Neuronal stem cell (in vitro differentiated cells): ENCODE results near the gene SLC9A5.

Source experiments
- DNase-seq: peaks from one replicate; pipeline ENCODE4 v3.0.0-alpha.2; 2013; ENCODE audit warnings: low spot score
- H2AFZ ChIP-seq: one replicate; pipeline ENCODE4 v1.6.1; 2013; ENCODE audit warnings: mild to moderate bottlenecking, low read length, inconsistent platforms
- H2AK5ac ChIP-seq: 2 replicates; pipeline ENCODE4 v1.6.1; 2013; ENCODE audit warnings: low read depth, mild to moderate bottlenecking, inconsistent platforms, low read length, moderate library complexity, mixed read lengths
- H2BK120ac ChIP-seq: 2 replicates; pipeline ENCODE4 v1.6.1; 2013; ENCODE audit warnings: low read depth, mild to moderate bottlenecking, inconsistent platforms, low read length, moderate library complexity, mixed read lengths
- H2BK12ac ChIP-seq: one replicate; pipeline ENCODE4 v1.6.1; 2013; ENCODE audit warnings: low read length, inconsistent platforms
- H2BK15ac ChIP-seq: 2 replicates; pipeline ENCODE4 v1.6.1; 2013; ENCODE audit warnings: mild to moderate bottlenecking, low read length, inconsistent platforms, mixed read lengths
- H2BK5ac ChIP-seq: one replicate; pipeline ENCODE4 v1.6.1; 2013; ENCODE audit warnings: inconsistent platforms, mild to moderate bottlenecking, low read length, moderate library complexity
- H3K14ac ChIP-seq: one replicate; pipeline ENCODE4 v1.6.1; 2013; ENCODE audit warnings: low read length, inconsistent platforms
- H3K18ac ChIP-seq: 2 replicates; pipeline ENCODE4 v1.6.1; 2013; ENCODE audit warnings: low read length, inconsistent platforms
- H3K23ac ChIP-seq: 2 replicates; pipeline ENCODE4 v1.6.1; 2013; ENCODE audit warnings: low read depth, mild to moderate bottlenecking, mixed read lengths, low read length, inconsistent platforms; ENCODE audit not compliant: poor library complexity
- H3K27ac ChIP-seq: replicated peaks from 3 replicates; pipeline ENCODE4 v1.5.1; 2013; ENCODE audit warnings: low read length, inconsistent platforms
- H3K27me3 ChIP-seq, 3 experiments: 2 replicates each; pipeline ENCODE4 v1.6.1; 2013; ENCODE audit warnings: low read length in 3 of 3, mild to moderate bottlenecking in 2 of 3, inconsistent platforms in 1 of 3, low read depth in 1 of 3, mixed read lengths in 1 of 3, moderate library complexity in 1 of 3; ENCODE audit not compliant: control insufficient read depth in 3 of 3, insufficient read depth in 3 of 3
- H3K36me3 ChIP-seq, 2 donors: replicated peaks in 1 of 2; 2 replicates each; pipeline ENCODE4 v1.6.1; 2013; ENCODE audit warnings: low read length in 2 of 2; ENCODE audit not compliant: control insufficient read depth in 2 of 2, insufficient read depth in 2 of 2
- H3K4ac ChIP-seq: 2 replicates; pipeline ENCODE4 v1.6.1; 2013; ENCODE audit warnings: inconsistent platforms, mild to moderate bottlenecking, low read length, moderate library complexity
- H3K4me1 ChIP-seq, 2 donors: 1 replicate in 1 of 2; 2 replicates in 1 of 2; pipeline ENCODE4 v1.6.1; 2013; ENCODE audit warnings: low read length in 2 of 2, low read depth in 1 of 2; ENCODE audit not compliant: control insufficient read depth in 2 of 2, insufficient read depth in 1 of 2
- H3K4me2 ChIP-seq: one replicate; pipeline ENCODE4 v1.6.1; 2013; ENCODE audit warnings: mild to moderate bottlenecking, low read length, inconsistent platforms; ENCODE audit not compliant: insufficient read depth, poor library complexity, severe bottlenecking
- H3K4me3 ChIP-seq, 2 donors: 2 replicates each; pipeline ENCODE4 v1.5.1; 2013; ENCODE audit warnings: low read length in 2 of 2, mild to moderate bottlenecking in 2 of 2, inconsistent platforms in 1 of 2, moderate library complexity in 1 of 2
- H3K79me1 ChIP-seq: one replicate; pipeline ENCODE4 v1.6.1; 2013; ENCODE audit warnings: low read depth, mild to moderate bottlenecking, inconsistent platforms, low read length, moderate library complexity
- H3K9ac ChIP-seq: one replicate; pipeline ENCODE4 v1.6.1; 2013; ENCODE audit warnings: mild to moderate bottlenecking, low read depth, low read length, inconsistent platforms; ENCODE audit not compliant: poor library complexity
- H3K9me3 ChIP-seq, 2 donors: replicated peaks in 1 of 2; 2 replicates each; pipeline versions ENCODE3 to v1.6.1; 2013; ENCODE audit warnings: low read length in 2 of 2, mild to moderate bottlenecking in 2 of 2, inconsistent platforms in 1 of 2, low read depth in 1 of 2, mixed read lengths in 1 of 2, moderate library complexity in 1 of 2; ENCODE audit not compliant: control insufficient read depth in 2 of 2, insufficient read depth in 1 of 2
- H4K8ac ChIP-seq: one replicate; pipeline ENCODE4 v1.6.1; 2013; ENCODE audit warnings: low read depth, mild to moderate bottlenecking, inconsistent platforms, low read length, moderate library complexity
- H4K91ac ChIP-seq: one replicate; pipeline ENCODE4 v1.6.1; 2013; ENCODE audit warnings: low read length, low read depth, mild to moderate bottlenecking, inconsistent platforms; ENCODE audit not compliant: poor library complexity
- WGBS, 2 donors: extraction: QIAGEN DNeasy Blood & Tissue Kit; methylation state at CpG; one replicate each; pipeline ENCODE4 v1.1.7; 2013; ENCODE audit warnings: missing lambda C conversion rate in 2 of 2, mixed read lengths in 1 of 2; ENCODE audit not compliant: insufficient read length in 2 of 2, insufficient replicate concordance in 1 of 2; ENCODE audit errors: extremely low coverage in 2 of 2; 5-methylcytosine and 5-hydroxymethylcytosine counted together

SLC9A5 gene

DNA sequence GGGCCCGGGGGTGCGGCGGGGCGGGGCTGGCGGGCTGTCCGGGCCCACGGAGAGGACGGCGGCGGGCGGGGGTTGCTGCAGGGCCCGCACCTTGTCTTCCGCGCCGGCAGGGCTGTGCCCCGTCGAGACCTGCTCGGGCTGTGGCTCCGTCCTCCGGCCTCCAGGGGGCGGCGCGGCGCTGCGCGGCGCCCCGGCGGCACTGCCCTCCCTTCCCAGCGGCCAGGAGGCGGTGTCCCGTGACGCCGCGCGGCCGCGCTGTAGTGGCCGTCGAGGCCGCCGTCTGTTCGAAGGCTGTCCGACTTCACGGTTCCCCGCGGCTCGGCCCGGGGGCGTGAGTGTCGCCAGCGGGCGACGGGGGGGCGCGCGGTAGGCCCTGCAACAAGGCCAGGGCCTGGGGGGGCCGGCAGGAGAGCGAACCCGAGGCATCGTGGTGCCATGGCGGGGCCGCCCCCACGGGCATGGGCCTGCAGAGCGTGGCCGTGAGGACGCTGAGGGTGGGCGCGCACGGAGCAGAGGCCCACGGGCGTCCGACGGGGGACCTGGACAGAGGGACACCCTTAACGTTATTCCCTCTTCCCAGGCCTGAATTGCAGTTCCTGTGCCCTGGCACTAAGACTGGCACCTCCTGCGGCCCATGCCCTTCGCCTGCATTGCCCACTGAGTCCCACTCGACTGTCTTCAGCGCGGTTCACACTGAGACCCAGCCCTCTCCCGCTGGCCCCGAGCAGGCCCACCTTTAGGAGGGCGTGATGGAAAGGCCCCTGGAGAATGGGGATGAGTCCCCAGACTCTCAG lies 30.7 kb downstream of the SLC9A5 start, which contains the start of gene PLEKHG4:
PLEKHG4 (plus strand) TSS at position 237 of the 794 bp plus-strand sequence; CDS start at position 750, 513 bp downstream.
- peak within 1 kb of the TSS; percentile 80 for H3K23ac ChIP-seq
- peaks cover 0 to 66% (median 11%) of the 10 kb centered on the region in 3 experiments for H3K27me3 ChIP-seq
- H3K14ac ChIP-seq: peak within 1 kb of the TSS; percentile 98

GRCh38 chr16:67280090-67281015 lies 31.6 kb downstream of the SLC9A5 start:
- peak overlapping the region; percentile 77 for H2AK5ac ChIP-seq
- peak overlapping the region; percentile 30 for H2BK12ac ChIP-seq
- no peak overlapping the region for H3K14ac ChIP-seq
- no peak overlapping the region for H4K8ac ChIP-seq
- peak overlapping the region; percentile 53 for H2BK15ac ChIP-seq
- peak overlapping the region; percentile 15 for H3K9ac ChIP-seq
- peak overlapping the region; percentile 53 for H3K23ac ChIP-seq
- no peaks in the 10 kb centered on the region for H3K36me3 ChIP-seq
- no peaks in the 10 kb centered on the region for H3K4me1 ChIP-seq
- peak overlapping the region; percentile 32 for H3K18ac ChIP-seq
- H3K4me3 ChIP-seq: no peak overlapping the region
- H3K79me1 ChIP-seq: no peaks in the 10 kb centered on the region
- DNase-seq: no peak
- peak overlapping the region; percentile 85 for H4K91ac ChIP-seq
- no peak overlapping the region for H2AFZ ChIP-seq
- peaks cover 0 to 73% (median 11%) of the 10 kb centered on the region in 3 experiments for H3K27me3 ChIP-seq
- no peak overlapping the region for H3K27ac ChIP-seq
- no CpG with 5 or more reads among the region's 15 CpGs for WGBS, 2 donors
- peak overlapping the region; percentile 80 for H2BK5ac ChIP-seq
- H2BK120ac ChIP-seq: no peak overlapping the region
- no peak overlapping the region for H3K4me2 ChIP-seq
- H3K9me3 ChIP-seq: no peaks in the 10 kb centered on the region
- no peak overlapping the region for H3K4ac ChIP-seq

More for the DNA sequence above, 30.7 kb downstream of the SLC9A5 start, which contains the start of gene PLEKHG4:
- Histone ChIP-seq H3K79me1 (no peaks in the 10 kb centered on the region), H2BK15ac (peak within 1 kb of the TSS; percentile 53), H2AK5ac (peak within 1 kb of the TSS; percentile 77), H2BK120ac (no peak within 1 kb of the TSS), H3K4me2 (peak within 1 kb of the TSS; percentile 54), H2BK5ac (peak within 1 kb of the TSS; percentile 80), H3K4ac (peak within 1 kb of the TSS; percentile 53), H3K4me1 (no peaks in the 10 kb centered on the region), H4K8ac (peak within 1 kb of the TSS; percentile 96), H2AFZ (peak within 1 kb of the TSS; percentile 82), H4K91ac (peak within 1 kb of the TSS; percentile 85), H3K9ac (peak within 1 kb of the TSS; percentile 75), H3K27ac (no peak within 1 kb of the TSS), H3K9me3 (no peaks in the 10 kb centered on the region), H2BK12ac (peak within 1 kb of the TSS; percentile 36), H3K4me3 (peak within 1 kb of the TSS; percentile 23 to 76), H3K36me3 (no peaks in the 10 kb centered on the region), H3K18ac (peak within 1 kb of the TSS; percentile 98)
- no CpG with 5 or more reads among the region's 83 CpGs for WGBS, 2 donors
- peak; percentile 58 for DNase-seq

DNA sequence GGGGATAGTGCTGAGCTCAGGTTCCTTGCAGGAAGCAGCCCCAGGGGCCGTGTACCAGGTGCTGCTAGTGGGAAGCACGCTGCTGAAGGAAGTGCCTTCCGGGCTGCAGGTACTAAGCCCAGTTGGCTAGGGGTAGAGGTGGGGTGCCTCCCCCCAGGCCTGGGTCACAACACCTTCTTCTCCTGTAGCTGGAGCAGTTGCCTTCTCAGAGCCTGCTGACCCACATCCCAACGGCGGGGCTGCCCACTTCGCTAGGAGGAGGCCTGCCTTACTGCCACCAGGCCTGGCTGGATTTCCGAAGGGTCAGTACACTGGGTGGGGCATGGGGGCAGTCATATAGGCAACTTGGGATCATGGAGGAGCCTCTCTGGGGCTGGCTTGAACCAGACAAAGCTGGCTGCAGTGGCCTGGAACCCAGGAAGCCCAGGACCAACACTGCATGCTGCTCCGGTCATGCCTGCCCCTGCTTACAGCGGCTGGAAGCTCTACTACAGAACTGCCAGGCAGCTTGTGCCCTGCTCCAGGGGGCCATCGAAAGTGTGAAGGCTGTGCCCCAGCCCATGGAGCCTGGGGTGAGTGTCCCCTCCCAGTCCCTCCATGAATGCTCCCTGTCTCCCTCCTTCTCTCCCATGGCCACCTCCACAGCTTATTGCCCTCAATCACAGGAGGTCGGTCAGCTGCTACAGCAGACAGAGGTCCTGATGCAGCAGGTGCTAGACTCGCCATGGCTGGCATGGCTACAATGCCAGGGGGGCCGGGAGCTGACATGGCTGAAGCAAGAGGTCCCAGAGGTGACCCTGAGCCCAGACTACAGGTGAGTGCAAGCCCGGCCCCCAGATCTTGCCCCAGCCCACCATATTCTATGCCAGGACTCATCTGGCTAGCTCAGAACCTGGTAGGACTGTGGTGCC lies 33.0 kb downstream of the SLC9A5 start:
- Histone ChIP-seq H3K27ac (no peak overlapping the region), H3K4me1 (no peaks in the 10 kb centered on the region), H3K23ac (peak overlapping the region; percentile 25), H3K4me2 (no peak overlapping the region), H4K8ac (no peak overlapping the region), H2BK15ac (peak overlapping the region; percentile 14), H4K91ac (no peak overlapping the region), H3K4me3 (no peak overlapping the region), H3K14ac (no peak overlapping the region), H3K9ac (no peak overlapping the region), H2AFZ (peak overlapping the region; percentile 17), H2BK120ac (no peak overlapping the region), H2AK5ac (peak overlapping the region; percentile 43), H3K18ac (peak overlapping the region; percentile 36), H3K27me3 (peaks cover 0 to 68% (median 11%) of the 10 kb centered on the region in 3 experiments), H3K9me3 (no peaks in the 10 kb centered on the region), H3K4ac (peak overlapping the region; percentile 70), H2BK5ac (no peak overlapping the region), H2BK12ac (no peak overlapping the region), H3K79me1 (no peaks in the 10 kb centered on the region), H3K36me3 (no peaks in the 10 kb centered on the region)
- WGBS, 2 donors: no CpG with 5 or more reads among the region's 14 CpGs
- no peak for DNase-seq
